Tracheal epithelial cell (primary cell): ENCODE results near the gene KRTAP23-1. TPM values are rescaled to one million over a fixed set of nuclear protein-coding genes. Genes with fewer than 3 reads are reported as not detected.

Experiments
- total RNA-seq: library from RNA; depleted of rRNA; stranded (reverse); fragments of >200 nt; gene quantifications from 2 replicates; pipeline ENCODE4 v1.2.1, GENCODE V29; 2014

KRTAP23-1 gene, protein sequence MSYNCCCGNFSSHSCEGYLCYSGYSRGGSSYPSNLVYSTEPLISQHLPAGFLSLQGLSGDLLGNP
- total RNA-seq: not detected in 2 replicates

GRCh38 chr21:30348506-30348905, at the start of gene KRTAP23-1:
Gene KRTAP23-1 (minus strand): TSS chr21:30348606. CDS start chr21:30348606, 0 bp downstream.

DNA sequence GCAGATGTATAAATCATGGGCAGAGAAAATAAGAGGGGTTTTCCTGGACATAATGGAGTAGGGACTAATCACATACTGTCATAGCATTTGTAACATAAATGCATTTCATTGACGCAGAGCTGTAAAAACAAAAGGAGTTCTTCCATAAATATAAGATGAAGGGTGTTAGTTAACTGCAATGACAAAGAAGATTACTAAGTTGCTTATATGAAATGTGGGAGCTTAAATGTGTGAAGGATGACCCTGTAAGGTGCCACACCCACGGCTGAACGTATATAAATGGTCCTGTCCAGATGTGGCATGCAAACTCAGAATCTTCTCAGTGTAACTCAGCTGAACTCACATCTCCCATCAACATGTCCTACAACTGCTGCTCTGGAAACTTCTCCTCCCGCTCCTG, 47.3 kb upstream of the KRTAP23-1 start, which contains the start of gene KRTAP13-1:
Gene KRTAP13-1, plus strand, starts transcription at position 301 of the 400 bp plus-strand sequence. Its CDS starts 56 bp downstream, at position 357.

DNA sequence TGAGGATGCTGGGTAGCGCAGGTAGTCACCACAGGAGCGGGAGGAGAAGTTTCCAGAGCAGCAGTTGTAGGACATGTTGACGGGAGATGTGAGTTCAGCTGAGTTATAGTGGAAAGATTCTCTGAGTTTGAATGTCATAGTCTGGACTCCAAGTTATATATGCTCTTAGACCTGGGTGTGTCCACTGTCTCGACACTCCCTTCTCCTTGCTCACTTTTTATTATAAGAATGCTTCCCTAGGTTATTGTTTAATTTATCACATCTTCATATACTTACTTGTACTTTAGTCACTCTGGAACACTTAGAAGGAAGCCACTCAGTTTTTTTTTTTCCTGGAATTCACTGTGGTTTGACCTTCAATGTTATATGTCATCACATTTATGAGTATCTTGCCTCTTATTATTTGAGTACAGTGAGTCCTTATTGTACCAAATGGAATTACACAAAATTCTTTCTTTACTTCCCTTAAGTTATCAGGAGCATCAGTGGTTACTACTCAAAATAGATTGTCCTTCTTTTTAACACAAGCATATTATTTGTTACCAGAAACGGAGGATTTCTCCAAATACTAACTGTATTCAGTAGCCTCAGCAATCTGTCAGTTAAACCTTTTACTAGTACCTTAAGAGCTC, 23.8 kb upstream of the KRTAP23-1 start, which contains the start of gene KRTAP13-2:
Gene KRTAP13-2, minus strand, starts transcription at position 133 of the 632 bp plus-strand sequence. Its CDS starts 58 bp downstream, at position 75.

DNA sequence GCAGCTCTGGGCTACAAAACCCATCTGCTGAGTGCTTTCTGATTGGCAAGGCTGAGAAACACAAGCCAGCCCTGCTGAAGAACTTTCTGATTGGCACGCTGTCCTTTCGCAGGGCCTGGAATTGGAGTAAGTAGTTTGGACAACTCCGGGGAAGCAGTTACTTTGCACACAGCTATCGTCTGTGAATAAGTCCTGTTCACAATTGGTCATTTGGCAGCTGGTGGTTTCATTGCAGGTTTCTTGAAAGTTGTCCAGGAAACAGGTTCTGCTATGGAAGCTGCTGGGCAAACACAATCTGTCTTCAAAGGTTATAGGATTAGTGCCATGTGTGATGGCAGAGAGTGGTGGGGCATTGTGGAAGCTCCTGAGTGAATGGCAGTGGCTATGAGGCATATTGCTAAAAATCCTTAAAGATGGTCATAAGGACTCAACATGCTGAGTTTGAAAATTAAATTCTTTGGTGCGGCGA, 11.1 kb downstream of the KRTAP23-1 start, which contains the start of gene KRTAP27-1:
Gene KRTAP27-1, minus strand, starts transcription at position 419 of the 469 bp plus-strand sequence. Its CDS starts 26 bp downstream, at position 393.

DNA sequence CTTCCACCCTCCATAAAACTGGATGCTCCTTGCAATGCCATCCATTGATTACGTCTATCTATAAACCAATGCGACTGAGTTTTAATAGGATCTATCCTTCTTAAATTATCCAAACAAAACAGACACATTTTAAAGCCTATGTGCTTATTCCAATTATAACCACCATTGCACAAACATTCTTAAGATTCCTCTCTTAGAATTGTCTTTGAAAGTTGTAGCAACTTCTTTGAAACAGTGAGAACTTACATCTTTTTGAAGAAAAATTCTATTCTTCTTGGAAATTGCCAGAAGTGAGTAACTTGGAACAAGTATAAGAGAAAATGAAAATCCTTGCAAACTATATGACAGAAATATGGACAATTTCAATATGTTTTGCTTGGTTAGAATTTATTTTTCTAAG, 28.2 kb downstream of the KRTAP23-1 start, which contains the start of gene KRTAP26-1:
Gene KRTAP26-1, minus strand, starts transcription at position 101 of the 400 bp plus-strand sequence. CDS start 280 bp downstream, outside the sequence.

Other genes with a start within 250 kb of the KRTAP23-1 start
- under 0.01 TPM in 1 of 2 replicates, not detected in the other for gene CLDN17, start 181.8 kb downstream of the KRTAP23-1 start, total RNA-seq
- gene CLDN8, start 132.5 kb downstream of the KRTAP23-1 start, total RNA-seq: under 0.01 TPM in 2 replicates
- not detected in 2 replicates for gene KRTAP24-1, start 65.7 kb downstream of the KRTAP23-1 start, total RNA-seq
- gene KRTAP25-1, start 59.1 kb downstream of the KRTAP23-1 start, total RNA-seq: not detected in 2 replicates
- gene KRTAP26-1, start 28.3 kb downstream of the KRTAP23-1 start, total RNA-seq: not detected in 2 replicates
- not detected in 2 replicates for gene KRTAP27-1, start 10.9 kb downstream of the KRTAP23-1 start, total RNA-seq
- not detected in 2 replicates for gene KRTAP13-2, start 23.7 kb upstream of the KRTAP23-1 start, total RNA-seq
- gene KRTAP13-1, start 47.4 kb upstream of the KRTAP23-1 start, total RNA-seq: not detected in 2 replicates
- not detected in 2 replicates for gene KRTAP13-3, start 77.3 kb upstream of the KRTAP23-1 start, total RNA-seq
- gene KRTAP13-4, start 81.6 kb upstream of the KRTAP23-1 start, total RNA-seq: not detected in 2 replicates
- not detected in 2 replicates for gene KRTAP15-1, start 91.7 kb upstream of the KRTAP23-1 start, total RNA-seq
- gene KRTAP19-1, start 131.8 kb upstream of the KRTAP23-1 start, total RNA-seq: 0.24 TPM in 1 of 2 replicates, not detected in the other
- gene KRTAP19-2, start 138.8 kb upstream of the KRTAP23-1 start, total RNA-seq: not detected in 2 replicates
- gene KRTAP19-3, start 143.4 kb upstream of the KRTAP23-1 start, total RNA-seq: not detected in 2 replicates
- gene KRTAP19-4, start 148.6 kb upstream of the KRTAP23-1 start, total RNA-seq: not detected in 2 replicates
- gene KRTAP19-5, start 153.5 kb upstream of the KRTAP23-1 start, total RNA-seq: not detected in 2 replicates
- not detected in 2 replicates for gene KRTAP19-6, start 193.3 kb upstream of the KRTAP23-1 start, total RNA-seq
- gene KRTAP19-7, start 212.7 kb upstream of the KRTAP23-1 start, total RNA-seq: not detected in 2 replicates
- gene KRTAP22-2, start 241.8 kb upstream of the KRTAP23-1 start, total RNA-seq: not detected in 2 replicates
- gene KRTAP6-3, start 243.8 kb upstream of the KRTAP23-1 start, total RNA-seq: not detected in 2 replicates